Coronary artery (tissue), 2 donors: ENCODE results near the gene CC2D1A.

Experiments used
- DNase-seq: peaks from one replicate; pipeline ENCODE4 v3.0.0-alpha.2; 2017; ENCODE audit warnings: low spot score
- H3K27ac ChIP-seq, 2 donors: fragments of 200-600 bp; sonication (generic); one replicate each; pipeline ENCODE4 v1.5.1; 2016 to 2019
- H3K4me3 ChIP-seq: fragments of 200-600 bp; sonication (generic); 2 replicates; pipeline ENCODE4 v1.5.1; 2016; ENCODE audit warnings: mild to moderate bottlenecking, moderate library complexity
- CTCF ChIP-seq: fragments of 200-600 bp; sonication (generic); IDR thresholded peaks from one replicate; pipeline ENCODE4 v1.5.1; 2019; ENCODE audit warnings: antibody characterized with exemption

The CC2D1A gene

DNA sequence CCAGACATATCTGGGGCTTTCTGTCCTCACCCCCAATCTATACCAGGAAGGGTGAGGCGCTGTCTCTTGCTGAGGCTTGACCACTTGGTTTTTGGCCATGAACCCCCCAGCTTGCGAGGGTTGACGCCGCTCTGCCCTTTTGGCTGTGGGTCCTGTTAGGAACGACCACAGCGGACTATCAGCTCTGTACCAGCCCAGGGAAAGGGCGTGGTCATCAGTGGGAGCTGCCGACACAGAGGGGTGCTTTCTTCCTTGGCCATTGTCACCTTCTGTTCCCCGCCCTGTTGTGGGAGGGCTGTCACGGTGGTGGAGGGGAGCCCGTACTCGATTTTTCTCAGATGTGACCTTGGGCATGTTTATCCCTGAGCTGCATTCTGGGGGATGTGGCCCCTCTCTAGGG lies 52.0 kb downstream of the CC2D1A start:
- no peak overlapping the region for H3K27ac ChIP-seq
- no peak for TF ChIP-seq CTCF
- no peak overlapping the region for H3K4me3 ChIP-seq
- DNase-seq = no peak

DNA sequence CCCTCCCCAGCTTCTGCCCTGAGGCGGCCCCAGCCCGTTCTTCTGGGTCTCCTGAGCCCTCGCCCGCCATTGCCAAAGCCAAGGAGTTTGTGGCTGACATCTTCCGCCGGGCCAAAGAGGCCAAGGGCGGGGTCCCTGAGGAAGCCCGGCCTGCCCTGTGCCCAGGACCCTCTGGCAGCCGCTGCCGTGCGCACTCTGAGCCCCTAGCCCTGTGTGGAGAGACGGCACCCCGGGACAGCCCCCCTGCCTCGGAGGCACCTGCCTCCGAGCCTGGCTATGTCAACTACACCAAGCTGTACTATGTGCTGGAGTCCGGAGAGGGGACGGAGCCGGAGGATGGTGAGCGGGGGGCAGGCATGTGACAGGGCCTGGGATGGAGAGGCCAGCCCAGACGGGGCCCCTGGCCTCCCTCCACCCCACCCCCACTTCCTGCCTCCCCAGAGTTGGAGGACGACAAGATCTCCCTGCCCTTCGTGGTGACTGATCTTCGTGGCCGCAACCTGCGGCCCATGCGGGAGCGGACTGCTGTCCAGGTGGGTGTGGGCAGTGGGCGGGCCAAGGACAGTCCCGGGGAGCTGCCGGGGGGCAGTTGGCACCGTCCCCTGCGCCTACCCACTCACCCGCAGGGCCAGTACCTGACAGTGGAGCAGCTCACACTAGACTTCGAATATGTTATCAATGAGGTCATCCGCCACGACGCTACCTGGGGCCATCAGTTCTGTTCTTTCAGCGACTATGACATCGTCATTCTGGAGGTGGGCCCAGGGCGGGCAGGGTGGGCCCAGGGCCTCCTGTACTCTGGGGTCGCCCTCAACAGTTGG lies 53.4 kb downstream of the CC2D1A start:
- Histone ChIP-seq H3K27ac (no peak overlapping the region), H3K4me3 (no peak overlapping the region)
- no peak for TF ChIP-seq CTCF
- DNase-seq = no peak

DNA sequence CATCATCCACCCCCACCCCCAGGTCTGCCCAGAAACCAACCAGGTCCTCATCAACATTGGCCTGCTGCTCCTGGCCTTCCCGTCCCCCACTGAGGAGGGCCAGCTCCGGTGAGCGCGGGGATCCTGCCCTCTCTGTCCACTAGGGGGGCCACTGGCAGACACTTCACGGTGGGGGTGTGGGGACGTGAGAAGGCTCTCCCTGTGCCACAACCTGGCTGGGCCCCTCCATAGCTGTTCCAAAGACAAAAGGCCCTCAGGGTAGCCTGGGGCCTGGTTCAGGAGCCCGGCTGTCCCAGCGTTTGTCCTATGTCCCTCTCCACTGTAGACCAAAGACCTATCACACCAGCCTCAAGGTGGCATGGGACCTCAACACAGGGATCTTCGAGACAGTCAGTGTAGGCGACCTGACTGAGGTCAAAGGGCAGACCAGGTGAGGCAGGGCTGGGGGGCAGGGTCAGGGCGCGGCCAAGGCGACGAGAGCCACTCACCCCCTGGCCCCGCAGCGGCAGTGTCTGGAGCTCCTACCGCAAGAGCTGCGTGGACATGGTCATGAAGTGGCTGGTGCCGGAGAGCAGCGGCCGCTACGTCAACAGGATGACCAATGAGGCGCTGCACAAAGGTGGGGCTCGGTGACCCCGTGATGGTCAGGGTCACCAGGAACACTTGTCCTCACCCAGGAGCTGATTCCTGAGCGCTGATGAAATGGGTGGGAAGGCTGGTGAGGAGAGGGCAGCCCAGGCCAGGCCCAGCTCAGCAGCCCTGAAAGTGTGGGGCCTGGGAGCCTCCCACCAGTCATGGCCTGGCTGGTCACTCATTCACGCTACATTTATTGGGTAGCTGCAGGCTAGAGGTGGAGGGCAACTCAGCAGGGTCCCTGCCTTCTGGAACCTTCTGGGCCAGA lies 54.2 kb downstream of the CC2D1A start:
- Histone ChIP-seq H3K27ac (no peak overlapping the region), H3K4me3 (no peak overlapping the region)
- no peak for TF ChIP-seq CTCF
- DNase-seq = no peak

GRCh38 chr19:13960863-13961784 lies 55.1 kb downstream of the CC2D1A start:
- no peak for DNase-seq
- Histone ChIP-seq H3K27ac (no peak overlapping the region), H3K4me3 (no peak overlapping the region)
- TF ChIP-seq CTCF = no peak

- TF ChIP-seq CTCF = no peak
- Histone ChIP-seq H3K4me3 (peak overlapping the region; percentile 64), H3K27ac (peak overlapping the region in 1 of 2 donors; percentile 34)
- DNase-seq = peak; percentile 69
These were observed 56.1 kb downstream of the CC2D1A start for GRCh38 chr19:13961826-13962698.
